ENCODE data around the gene APBB2.

GRCh38 chr4:41000356-41000755, 214.0 kb downstream of the APBB2 start:
- TF ChIP-seq ELK1 (IDR thresholded peaks at IDR 0.05; ENCODE audit: borderline replicate concordance, low read depth, low read length) (no peak), CTCF (conservative IDR thresholded peaks at IDR 0.05; ENCODE audit: low read depth, low read length) (no peak)

All from IMR-90 (cell line).